OCI-LY1 (cell line): ENCODE measurements around the gene ERGIC1.

Source experiments
- CTCF ChIP-seq: fragments of 200-600 bp; sonication (generic), shearing (Covaris generic); IDR thresholded peaks from 2 replicates; pipeline ENCODE4 v1.5.1; 2017; ENCODE audit warnings: mild to moderate bottlenecking, antibody characterized with exemption, low read length, moderate library complexity, mixed read lengths
- EZH2 ChIP-seq: fragments of 200-600 bp; sonication (generic), shearing (Covaris generic); IDR thresholded peaks from 2 replicates; pipeline ENCODE4 v1.8.0; 2017; ENCODE audit warnings: borderline replicate concordance, mixed run types, mild to moderate bottlenecking, antibody characterized with exemption, low read length, moderate library complexity, mixed read lengths

- no peak for TF ChIP-seq CTCF
- no peak for TF ChIP-seq EZH2
Measured at GRCh38 chr5:172906888-172907287, 72.8 kb downstream of the ERGIC1 start.
